Suppressor macrophage treated with lipopolysaccharide for 1 hour (primary cell): ENCODE measurements around the gene MAEA.

Source experiments
- DNase-seq, 3 donors: peaks; one replicate each; pipeline ENCODE4 v3.0.0-alpha.2; 2020 to 2022

MAEA gene

DNA sequence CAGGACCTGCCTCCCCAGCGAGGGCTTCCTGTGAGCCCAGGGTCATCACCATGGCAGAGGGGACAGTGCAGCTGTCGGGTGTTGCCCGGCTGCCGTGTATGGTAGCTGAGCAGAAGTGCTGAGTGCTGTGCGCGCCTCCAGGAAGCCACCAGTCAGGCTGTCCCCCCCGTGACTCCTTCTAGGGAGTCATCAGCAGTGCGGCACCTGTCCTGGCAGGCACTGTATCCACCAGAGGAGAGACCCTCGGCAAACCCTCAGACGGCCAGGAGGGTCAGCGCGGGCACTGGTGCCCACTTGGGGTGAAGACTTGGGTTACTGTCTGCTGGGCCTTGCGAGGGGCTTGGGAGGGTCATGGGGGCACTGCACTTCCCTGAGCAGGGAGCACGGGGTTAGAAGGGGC, 65.7 kb downstream of the MAEA start:
- no peak for DNase-seq

DNA sequence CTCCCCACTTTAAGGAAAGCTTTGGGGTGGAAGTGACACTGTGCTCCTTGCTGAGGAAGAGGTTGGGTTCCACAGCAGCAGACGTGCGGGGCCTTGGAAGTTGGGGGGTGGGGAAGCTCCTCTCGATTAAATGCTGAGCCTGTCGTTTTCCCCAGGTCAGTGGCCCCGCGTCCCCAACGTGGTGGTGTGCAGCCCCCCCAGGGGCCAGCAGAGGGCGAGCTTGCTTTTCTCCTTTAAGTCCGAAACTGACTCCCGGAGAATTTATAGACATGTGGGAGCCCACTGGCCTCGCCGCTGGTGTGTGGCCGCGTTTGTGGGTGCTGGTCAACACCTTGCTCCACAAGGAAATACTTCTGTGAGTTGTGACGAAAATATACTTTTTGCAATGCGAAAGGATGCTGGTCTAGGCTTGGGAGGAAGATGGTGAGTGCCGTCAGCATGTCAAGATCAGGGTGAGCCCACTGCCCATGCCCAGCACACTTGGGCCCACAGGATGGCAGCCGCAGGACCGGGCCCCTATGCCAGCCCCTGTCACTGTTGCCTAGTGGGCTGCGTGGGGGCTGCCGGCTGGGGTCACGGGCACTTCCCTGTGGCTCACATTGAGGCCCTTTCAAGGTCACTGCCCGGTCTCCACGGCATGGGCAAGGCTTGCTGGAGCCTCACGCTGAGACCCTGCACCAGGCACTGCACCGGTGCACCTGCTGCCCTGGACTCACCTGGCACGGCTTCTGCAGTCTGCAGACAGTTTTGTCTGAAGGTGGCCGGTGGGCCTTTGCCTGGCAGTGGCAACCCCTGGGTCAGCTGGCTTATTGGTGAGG, 66.7 kb downstream of the MAEA start:
- DNase-seq: peak; percentile 66 to 80 (median 68)

DNA sequence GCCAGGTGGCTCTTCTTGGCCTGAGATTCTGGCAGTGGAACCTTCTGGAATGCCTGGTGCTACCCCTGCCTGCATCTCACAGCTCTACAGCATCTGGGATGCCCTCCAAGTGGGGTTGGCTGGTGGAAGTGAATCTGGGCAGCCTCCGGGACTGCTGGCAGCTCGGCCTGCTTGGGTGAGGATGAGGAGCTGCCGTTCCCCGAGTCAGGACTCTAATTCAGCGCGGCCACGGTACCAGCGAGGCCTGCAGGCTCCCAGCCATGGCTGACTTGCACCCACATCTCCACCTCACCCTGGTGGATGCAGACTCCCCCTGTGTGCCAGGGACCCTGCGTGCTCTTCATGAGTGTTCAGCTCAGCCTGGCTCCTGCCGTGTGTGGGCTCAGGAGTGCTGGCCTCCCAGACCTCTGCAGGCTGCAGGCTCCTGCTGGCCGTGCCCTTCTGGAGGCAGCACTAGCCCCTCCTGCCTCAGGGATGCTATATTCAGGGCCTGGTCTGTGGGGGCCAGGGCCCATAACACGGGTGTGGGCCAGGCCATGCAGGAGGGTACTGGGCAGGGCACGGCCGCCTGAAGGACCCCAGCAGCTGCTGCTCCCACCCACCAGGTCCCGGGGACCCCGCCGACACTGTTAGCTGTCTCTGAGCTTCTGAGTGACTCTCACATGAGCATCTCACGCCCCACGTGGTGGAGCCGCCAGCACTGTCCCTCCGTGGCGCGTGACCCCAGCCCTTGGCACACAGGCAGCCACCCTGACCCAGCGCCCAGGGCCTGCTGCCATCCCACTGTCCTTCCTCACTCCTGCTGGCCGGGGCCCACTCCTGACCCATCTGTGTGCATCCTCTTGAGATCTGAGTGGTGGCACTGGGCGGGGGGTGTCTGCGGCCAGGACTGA, 67.9 kb downstream of the MAEA start:
- DNase-seq: no peak

DNA sequence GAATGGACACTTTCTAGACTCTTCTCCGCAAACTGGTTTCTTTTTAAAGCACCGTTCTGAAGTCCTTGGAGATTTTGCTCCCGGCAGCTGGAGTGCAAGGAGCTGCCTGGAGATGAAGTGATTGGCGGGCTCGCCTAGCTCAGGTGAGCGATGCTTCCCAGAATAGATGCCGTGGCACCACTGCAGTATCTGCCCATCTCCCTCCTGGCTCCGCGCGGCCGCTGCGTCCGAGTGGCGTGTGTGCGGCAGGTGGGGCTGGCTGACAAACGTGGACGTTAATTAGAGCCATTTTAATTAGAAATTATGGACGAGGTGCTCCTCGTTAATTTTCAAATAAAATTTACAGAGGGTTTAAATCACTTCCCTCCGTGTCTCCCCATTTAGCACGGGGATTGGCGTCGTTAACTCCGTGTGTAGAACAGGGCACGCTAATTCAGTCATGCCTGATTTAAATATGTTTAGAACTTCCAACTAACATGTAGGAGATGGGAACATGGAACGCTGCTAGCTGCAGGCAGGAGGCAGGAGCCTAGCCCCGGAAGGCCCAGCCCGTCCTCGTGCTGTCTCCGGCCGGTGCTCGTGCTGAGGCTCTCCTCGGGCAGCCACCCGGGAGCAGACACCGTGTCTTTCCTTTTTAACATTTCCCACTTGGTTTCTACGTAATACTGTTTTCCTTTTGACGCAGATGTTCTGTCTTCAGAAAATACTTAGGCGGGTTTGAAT, 68.9 kb downstream of the MAEA start:
- no peak for DNase-seq

DNA sequence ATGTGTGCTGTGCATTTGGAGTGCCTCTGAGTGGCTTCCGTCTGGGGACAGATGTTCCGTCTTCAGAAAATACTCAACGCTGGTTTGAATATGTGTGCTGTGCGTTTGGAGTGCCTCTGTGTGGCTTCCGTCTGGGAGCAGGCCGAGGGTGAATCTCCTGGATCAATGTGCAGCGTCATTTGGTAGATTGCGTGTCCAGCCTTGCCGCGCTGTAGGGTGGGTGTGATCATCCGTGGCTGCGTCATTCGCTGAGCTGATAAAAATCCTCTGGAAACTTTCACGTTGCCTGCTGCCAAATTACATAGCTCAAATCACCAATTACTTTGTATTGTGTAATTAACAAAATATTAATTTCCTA, 69.4 kb downstream of the MAEA start:
- no peak for DNase-seq

DNA sequence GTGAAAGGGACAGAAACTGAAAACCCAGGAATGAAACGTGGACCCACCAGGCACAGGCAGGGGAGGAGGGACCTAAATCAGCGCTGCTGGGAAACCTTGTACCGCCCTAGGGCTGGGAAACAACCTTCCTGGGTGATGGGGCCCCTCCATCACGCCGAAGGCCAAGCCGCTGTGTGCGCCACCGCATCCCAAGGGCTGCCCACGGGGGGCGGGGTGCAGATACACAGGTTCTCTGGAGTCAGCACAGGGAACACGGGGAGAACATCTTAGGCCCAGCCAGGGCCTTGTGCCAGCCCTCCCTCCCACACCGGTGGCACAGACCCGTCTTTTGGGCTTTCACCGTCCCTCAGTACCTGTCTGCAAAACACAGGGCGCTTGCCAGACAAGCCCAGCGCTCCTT, 70.3 kb downstream of the MAEA start:
- no peak for DNase-seq

DNA sequence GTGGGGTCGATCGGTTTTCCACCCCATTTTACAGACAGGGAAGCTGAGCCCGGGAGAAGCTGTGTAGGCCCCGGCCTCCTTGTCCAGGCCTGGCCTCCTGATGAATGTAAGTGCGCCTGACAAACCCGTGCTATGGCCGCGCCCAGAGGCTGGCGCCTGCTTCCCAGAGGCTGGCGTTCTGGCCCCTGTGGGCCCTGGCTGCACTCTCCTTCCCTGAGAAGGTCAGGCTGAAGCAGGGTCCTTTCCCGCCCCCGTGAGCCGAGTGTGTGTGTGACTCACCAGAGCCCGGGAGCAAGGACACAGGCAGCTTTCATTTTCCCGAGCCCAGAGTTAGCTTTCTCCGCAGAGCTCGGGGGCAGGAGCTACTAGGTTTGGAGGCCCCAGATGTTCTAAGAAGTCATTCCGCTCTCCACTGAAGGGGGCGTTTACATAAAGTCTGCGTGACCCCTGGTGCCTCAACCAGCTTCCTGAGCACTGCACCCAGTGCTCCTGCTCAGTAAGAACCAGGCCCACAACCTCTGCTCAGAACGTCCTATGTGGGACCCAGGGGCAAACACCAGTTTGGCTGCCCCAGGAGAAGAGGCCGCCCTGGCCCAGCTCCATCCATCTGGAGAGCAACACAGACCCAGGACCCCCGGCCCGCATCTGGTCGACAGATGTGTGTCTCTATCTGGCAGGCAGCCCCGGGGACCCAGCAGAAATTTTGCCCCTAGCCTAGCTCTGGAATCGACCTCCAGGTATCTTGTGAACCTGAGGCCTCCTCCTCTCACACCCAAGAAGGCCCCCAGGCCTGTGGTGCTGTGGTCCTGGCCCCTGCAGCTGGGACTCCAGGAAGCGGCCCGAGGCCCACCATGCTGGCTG, 71.0 kb downstream of the MAEA start:
- no peak for DNase-seq

DNA sequence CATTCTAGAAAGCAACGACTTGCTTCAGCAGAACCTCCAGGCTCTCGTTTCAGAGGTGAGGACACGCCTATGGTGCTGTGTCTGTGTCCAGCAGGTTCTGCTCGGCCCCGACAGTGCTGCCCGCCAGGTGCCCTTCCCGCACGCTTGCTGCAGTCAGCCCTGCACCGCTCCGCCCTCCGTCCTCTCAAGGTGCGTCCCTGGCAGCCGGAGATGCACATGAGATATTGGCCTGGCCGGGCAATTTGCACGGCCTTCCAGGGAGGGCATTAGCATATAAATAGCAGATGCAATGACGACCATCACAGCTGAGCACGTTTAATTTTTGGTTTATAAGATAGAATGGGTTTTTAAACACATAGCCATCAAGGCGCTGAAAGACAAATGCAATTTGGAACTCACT, 71.7 kb downstream of the MAEA start:
- no peak for DNase-seq

DNA sequence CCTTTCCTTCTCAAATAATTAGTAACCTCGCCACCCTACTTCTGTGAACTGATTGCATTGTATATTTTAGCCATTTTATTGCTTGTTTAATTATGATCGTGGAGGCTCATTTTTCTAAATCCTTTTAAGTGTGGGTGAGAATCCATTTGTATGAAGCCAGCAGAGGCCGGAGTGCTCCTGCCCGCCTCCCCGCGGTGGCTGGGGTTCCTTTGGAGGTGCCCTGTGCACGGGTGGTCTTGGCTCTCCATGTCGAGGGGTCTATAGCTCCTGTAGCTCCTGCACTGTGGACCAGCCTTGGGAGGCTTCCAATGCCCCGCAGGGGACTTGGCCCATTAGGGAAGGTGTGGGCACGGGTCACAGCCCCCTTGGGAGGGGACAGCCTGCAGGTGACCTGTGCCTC, 72.4 kb downstream of the MAEA start:
- no peak for DNase-seq

DNA sequence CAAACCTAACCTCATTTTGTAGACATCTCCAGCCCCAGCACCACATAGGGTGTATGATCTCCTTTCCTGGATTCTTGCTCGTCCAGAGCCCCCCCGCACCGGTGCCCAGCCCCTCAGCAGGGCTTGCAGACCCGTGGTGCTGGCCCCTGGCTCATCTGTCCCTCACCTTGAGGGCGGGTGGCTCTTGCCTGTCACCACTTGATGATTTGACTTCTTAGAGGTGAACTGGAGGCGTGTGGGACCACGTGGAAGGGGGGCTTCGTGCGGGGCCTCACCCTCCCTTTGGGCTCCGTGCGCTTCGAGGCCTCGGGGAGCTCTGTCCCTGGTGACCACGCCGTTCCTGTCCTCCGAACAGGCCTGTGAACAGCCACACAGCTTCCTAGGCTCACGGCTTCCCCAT, 72.8 kb downstream of the MAEA start:
- DNase-seq: no peak

DNA sequence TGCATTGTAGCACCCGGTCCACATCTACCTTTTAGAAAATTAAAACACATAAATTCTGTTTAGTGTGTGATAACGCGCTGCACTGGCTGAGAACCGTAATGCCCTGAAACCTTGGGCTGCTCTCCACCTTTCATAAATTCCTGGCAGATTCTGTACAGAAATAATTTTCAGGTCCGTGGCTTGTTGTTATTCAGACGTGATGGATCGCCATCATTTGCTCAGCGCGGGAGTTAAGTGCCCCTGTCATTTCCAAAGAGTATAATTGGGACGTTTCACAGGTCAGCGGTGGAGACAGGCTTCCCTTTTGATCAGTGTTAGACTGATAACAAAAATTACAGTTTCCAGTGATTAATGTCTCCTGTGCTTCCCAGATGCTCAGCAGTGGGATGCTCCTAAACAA, 73.8 kb downstream of the MAEA start:
- no peak for DNase-seq

DNA sequence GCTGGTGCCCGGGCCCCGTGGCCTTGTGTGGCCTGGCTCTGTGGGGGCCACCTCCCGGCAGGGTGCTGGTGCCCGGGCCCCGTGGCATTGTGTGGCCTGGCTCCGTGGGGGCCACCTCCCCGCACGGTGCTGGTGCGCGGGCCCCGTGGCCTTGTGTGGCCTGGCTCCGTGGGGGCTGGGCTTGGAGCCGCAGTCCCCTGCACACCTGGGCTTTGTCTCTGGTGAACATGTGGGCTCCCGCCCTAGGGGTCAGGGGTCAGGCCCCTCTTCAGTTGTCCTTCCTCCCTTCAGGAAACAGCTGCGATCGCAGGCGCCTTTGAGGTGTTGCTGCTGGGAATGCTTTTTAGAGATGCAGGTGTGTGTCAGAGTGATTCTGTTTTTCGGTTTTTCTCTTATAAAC, 74.5 kb downstream of the MAEA start:
- DNase-seq: no peak

DNA sequence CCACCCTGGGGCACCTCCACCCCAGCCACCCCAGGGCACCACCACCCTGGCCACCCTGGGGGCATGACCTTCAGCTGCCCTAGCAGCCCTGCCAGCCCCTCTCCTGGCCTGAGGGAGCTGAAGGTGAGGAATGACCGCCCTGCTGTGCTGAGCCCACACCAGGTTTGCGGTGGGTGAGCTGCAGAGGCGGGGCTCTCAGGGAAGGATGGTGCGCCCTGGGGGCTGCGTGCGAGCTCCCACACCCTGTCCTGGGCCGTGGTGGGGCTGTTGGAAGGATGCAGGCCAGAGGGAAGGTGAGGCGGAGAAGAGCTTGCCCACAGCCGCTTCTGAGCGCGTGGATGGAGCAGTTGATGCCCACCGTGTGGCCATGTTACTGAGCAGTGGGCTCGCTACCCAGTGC, 75.1 kb downstream of the MAEA start:
- DNase-seq: no peak

DNA sequence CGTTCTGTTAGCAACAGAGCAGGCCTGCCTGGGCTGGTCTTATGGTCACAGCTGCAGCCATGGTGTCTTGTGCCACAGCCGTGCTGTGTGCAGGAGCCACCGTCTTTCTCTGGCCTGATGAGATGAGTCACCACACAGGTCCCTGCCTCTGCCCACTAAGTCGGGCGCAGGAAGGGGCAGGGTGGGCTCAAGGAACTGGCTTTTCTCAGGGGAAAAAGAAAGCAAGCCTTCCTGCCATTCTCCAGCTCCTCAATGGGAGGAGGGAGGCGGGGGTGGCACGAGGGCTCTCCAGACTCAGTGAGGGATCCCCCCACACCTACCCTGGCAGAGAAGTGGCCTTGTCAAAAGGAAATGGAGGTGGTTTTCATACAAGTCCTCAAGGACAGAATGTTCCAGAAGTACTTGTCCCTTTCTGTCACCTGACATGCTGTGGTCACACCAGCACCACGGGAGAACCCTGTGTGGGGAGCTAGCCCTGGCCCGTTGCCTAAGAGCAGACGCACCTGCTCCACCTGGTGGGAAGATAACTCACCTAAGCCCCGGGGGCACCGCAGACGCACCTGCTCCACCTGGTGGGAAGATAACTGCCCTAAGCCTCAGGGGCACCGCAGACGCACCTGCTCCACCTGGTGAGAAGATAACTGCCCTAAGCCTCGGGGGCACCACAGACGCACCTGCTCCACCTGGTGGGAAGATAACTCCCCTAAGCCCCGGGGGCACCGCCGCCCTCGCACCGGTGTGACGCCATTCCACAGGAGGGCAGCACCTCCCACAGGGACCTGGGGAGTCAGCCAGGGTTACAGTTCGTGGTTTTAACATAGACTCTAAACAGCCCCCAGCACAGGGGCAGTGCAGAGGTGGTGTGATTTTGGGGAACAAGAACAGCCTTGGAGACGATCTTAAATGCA, 75.8 kb downstream of the MAEA start:
- DNase-seq: no peak

DNA sequence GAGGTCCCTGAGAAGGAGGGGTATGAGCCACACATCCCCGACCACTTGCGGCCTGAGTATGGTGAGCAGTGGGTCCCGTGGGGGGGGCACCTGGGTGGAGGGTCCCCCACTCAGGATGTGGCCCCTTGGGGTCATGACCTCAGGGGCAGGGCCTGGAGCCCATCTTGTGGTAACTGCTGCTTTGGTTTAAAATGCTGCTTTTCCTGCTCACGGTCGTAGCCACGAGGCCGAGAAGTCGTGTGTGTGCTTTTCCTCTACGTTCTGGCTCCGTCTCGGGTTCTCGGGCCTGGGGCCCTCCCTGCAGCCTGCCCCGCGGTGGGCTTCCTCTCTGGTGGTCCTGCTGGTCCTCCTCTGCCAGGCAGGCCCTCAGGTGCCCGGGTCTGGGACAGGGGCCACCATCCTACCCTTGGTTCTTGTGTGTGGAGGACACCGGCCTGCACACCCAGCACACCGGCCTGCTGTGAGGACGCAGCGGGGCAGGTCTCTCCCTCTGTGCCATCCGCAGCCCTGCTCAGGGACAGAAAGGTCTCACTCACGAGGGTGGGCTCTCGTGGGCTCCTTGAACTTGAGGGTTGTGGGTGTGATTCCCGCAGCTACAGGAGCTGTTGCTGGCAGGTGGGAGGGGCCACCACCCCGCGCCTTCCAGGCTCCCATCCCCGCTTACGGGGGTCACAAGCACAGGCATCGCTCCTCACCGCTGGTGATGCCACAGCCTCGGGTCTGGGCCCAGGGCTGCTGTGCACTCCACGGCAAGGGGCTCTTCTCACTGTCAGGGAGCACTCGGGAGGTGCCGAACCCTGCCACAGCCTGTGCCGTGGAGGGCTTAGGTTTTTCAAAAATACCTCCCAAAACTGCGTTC, 76.9 kb downstream of the MAEA start:
- DNase-seq: no peak

DNA sequence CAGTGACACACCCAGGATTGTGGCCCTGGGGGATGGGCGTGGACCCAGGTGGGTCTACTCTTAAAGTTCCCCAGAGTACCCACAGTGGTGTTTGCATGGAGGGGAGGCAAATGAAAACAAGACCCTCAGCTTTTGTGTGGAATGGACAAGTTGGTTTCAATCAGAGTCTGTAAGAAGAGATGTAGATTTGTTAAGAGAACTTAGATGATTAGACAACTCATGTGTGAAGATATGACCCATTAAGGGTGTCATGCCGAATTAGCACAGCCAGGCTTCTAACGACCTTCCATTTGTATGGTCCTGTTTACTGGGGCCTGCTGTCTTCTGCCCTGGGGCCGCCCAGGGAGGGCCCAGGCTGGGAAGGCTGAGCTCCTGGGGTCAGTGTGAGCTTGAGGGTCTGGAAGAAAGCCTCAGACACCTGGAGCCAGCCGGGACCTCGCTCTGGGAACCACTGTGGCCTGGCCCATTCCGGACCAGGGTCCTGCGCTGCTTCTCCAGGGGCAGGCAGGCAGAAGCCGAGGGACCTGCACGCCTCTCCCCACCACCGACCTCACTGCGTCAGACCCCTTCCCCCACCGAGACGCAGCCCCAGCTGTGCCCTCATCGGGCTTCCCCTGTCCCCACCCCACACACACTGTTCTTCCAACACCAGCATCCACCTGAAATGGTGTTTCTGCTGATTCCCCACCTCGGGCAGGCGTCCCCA, 77.7 kb downstream of the MAEA start:
- no peak for DNase-seq

DNA sequence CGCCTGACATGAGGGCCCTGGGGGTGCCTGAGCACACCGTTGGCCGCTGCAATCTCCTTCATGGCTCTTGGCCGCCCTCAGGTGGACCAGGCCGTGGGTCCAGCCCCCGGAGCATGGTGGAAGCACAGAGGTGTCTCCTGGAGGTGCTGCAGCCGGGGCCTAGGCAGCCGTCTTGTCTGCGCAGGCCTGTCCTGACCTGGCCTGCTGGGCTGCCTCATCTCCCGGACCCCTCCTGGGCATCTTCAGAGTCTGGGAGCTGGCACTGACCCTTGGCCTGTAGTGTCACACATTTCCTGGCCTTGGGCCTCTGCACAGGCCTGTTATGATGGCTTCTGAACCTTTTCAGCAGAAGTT, 78.2 kb downstream of the MAEA start:
- no peak for DNase-seq

DNA sequence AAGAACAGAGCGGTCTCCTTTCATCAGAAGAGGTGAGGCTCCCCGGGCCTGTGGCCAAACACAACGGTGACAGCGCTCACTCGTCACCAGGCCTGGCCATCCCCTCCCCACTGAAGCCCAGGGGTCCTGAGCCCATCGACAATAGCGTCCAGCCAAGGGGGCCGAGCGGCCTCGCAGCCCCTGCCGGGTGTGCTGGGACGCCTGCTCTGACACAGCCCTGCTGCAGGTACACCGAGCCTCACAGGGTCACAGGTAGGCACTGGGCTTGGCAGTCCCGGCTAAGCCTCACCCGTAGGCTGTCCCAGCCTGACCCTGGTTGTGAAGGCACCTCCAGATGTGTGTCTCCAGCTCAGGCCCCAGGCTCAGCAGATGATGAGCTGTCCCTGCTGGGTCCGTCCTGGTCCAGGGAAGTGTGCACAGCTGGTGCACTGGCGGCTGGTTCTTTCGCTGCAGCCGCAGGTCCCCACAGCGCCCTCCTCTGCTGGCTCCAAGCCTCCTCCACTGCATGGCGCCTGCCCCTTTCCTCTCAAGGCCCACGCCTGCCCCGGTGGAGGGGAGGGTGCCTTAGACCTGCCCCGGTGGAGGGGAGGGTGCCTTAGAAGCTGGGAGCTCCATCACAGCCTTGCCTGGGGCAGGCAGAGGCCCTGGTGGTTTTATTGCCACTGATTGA, 78.9 kb downstream of the MAEA start:
- DNase-seq: no peak

DNA sequence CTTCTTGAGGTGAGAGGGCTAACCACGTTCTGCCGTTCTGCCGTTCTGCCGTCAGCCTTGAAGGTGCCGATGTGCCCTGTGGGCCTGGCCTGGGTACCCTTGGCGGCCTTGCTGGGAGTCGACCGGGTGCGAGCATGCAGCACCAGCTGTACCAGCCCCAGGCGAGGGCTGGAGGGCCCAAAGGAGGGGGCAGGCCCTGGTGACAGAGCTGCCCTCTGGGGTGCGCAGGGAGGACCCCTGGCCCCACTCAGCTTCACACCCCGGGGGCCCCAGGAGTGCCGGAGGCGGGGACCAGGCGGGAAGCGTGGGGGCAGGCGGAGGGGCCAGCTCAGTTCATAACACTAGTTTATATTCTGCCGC, 79.4 kb downstream of the MAEA start:
- no peak for DNase-seq
